A673 (cell line): Measurements from ENCODE around the gene YTHDF1.

Experiments used
- EZH2 ChIP-seq: fragments of 200-600 bp; sonication (generic); IDR thresholded peaks from 2 replicates; pipeline ENCODE4 v1.6.1; 2017; ENCODE audit warnings: borderline replicate concordance, low read depth, mild to moderate bottlenecking, mixed read lengths, antibody characterized with exemption, low read length; ENCODE audit not compliant: poor library complexity, severe bottlenecking
- TF ChIP-seq, protein P1 (sequence below): fragments of 300-800, 200-600 bp; sonication (generic); conservative IDR thresholded peaks from 2 replicates; pipeline ENCODE4 v1.5.1; 2017; ENCODE audit warnings: low read depth, mild to moderate bottlenecking, antibody characterized with exemption, low read length, moderate library complexity, mixed read lengths

DNA sequence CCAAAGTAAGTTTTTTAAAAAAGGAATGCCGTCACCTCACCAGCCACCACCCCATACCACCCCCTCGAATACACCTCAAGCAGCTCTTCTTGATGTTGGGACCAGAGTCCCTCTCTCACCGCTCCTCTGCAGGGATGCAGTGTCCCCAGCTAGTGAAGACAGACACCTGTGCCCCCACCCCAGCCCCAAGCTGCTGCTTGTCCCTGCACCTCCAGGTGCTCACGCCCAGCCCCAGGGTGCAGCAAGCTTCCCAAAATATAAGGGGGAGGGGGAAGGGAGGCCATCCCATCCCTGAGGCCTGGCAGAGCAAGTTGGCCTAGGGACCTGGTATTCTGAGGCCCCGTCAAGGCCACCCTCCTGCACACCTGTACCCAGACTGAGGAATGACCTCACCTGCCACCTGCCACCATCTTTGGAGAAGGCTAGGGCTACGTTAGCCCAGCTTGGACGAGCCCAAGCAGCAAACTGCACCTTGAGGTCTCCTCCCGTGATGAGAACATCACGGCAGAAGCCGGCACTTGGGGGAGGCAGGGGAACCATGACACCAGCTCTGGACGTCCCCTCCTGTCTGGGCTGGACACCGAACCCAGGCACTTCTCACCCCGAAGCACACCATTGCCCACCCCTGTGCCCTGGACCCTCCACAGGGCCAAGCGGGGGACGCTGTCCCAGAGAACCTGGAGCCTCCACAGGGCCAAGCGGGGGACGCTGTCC lies 25.9 kb downstream of the YTHDF1 start:
- TF ChIP-seq EZH2, result no peak
- TF ChIP-seq, protein P1, sequence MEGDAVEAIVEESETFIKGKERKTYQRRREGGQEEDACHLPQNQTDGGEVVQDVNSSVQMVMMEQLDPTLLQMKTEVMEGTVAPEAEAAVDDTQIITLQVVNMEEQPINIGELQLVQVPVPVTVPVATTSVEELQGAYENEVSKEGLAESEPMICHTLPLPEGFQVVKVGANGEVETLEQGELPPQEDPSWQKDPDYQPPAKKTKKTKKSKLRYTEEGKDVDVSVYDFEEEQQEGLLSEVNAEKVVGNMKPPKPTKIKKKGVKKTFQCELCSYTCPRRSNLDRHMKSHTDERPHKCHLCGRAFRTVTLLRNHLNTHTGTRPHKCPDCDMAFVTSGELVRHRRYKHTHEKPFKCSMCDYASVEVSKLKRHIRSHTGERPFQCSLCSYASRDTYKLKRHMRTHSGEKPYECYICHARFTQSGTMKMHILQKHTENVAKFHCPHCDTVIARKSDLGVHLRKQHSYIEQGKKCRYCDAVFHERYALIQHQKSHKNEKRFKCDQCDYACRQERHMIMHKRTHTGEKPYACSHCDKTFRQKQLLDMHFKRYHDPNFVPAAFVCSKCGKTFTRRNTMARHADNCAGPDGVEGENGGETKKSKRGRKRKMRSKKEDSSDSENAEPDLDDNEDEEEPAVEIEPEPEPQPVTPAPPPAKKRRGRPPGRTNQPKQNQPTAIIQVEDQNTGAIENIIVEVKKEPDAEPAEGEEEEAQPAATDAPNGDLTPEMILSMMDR, result no peak
